C4-2B (cell line): Measurements from ENCODE around the gene NECTIN2.

ENCODE experiments used
- ZFX ChIP-seq: fragments of 450-650 bp; IDR thresholded peaks from 2 replicates; pipeline ENCODE4 v1.6.1; 2017
- TF ChIP-seq, protein P1 (sequence below): fragments of 450-650 bp; conservative IDR thresholded peaks from 2 replicates; pipeline ENCODE4 v1.5.1; 2017; ENCODE audit warnings: mild to moderate bottlenecking

- TF ChIP-seq, protein P1, sequence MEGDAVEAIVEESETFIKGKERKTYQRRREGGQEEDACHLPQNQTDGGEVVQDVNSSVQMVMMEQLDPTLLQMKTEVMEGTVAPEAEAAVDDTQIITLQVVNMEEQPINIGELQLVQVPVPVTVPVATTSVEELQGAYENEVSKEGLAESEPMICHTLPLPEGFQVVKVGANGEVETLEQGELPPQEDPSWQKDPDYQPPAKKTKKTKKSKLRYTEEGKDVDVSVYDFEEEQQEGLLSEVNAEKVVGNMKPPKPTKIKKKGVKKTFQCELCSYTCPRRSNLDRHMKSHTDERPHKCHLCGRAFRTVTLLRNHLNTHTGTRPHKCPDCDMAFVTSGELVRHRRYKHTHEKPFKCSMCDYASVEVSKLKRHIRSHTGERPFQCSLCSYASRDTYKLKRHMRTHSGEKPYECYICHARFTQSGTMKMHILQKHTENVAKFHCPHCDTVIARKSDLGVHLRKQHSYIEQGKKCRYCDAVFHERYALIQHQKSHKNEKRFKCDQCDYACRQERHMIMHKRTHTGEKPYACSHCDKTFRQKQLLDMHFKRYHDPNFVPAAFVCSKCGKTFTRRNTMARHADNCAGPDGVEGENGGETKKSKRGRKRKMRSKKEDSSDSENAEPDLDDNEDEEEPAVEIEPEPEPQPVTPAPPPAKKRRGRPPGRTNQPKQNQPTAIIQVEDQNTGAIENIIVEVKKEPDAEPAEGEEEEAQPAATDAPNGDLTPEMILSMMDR, result no peak
- TF ChIP-seq ZFX, result no peak
Observed at GRCh38 chr19:44818466-44819031, 27.5 kb upstream of the NECTIN2 start.
